Neural cell (in vitro differentiated cells): Measurements from ENCODE around the gene STX16. TPM values are rescaled to one million over a fixed set of nuclear protein-coding genes. Genes with fewer than 3 reads are reported as not detected.

Experiments used
- H2AFZ ChIP-seq: fragments of 200-600, 300-800 bp; sonication (generic), shearing (Covaris generic); 2 replicates; pipeline ENCODE4 v1.6.0; 2014; ENCODE audit warnings: low read depth, mild to moderate bottlenecking, antibody characterized with exemption, low read length, moderate library complexity
- H3F3A ChIP-seq: fragments of 200-600 bp; shearing (Covaris generic); 2 replicates; pipeline ENCODE4 v1.6.1; 2016; ENCODE audit warnings: mild to moderate bottlenecking, moderate library complexity, mixed read lengths, antibody characterized with exemption, low read length; ENCODE audit not compliant: insufficient read depth, poor library complexity, severe bottlenecking
- H3K27ac ChIP-seq: fragments of 200-600, 300-800 bp; sonication (generic), shearing (Covaris generic); 2 replicates; pipeline ENCODE4 v1.5.1; 2014; ENCODE audit warnings: mild to moderate bottlenecking, low read length, moderate library complexity
- H3K27me3 ChIP-seq: fragments of 300-800, 200-600 bp; sonication (generic), shearing (Covaris generic); 2 replicates; pipeline ENCODE4 v1.6.0; 2014; ENCODE audit warnings: mild to moderate bottlenecking, low read depth, low read length, moderate library complexity; ENCODE audit not compliant: insufficient read depth
- H3K36me3 ChIP-seq: fragments of 300-800, 200-600 bp; sonication (generic), shearing (Covaris generic); 2 replicates; pipeline ENCODE4 v1.5.1; 2014; ENCODE audit warnings: mild to moderate bottlenecking, antibody characterized with exemption, low read length, moderate library complexity; ENCODE audit not compliant: insufficient read depth
- H3K4me2 ChIP-seq: fragments of 300-800, 200-600 bp; sonication (generic), shearing (Covaris generic); 2 replicates; pipeline ENCODE4 v1.6.0; 2014; ENCODE audit warnings: mild to moderate bottlenecking, low read length
- H3K4me3 ChIP-seq: fragments of 300-800, 200-600 bp; sonication (generic), shearing (Covaris generic); 2 replicates; pipeline ENCODE4 v1.5.1; 2014; ENCODE audit warnings: mild to moderate bottlenecking, low read length, moderate library complexity
- H3K79me2 ChIP-seq: fragments of 200-600 bp; shearing (Covaris generic); replicated peaks from 2 replicates; pipeline ENCODE4 v1.6.0; 2014; ENCODE audit warnings: mild to moderate bottlenecking, low read length, moderate library complexity; ENCODE audit not compliant: insufficient read depth
- H3K9ac ChIP-seq: fragments of 300-800, 200-600 bp; sonication (generic), shearing (Covaris generic); 2 replicates; pipeline ENCODE4 v1.6.1; 2016; ENCODE audit warnings: mild to moderate bottlenecking, low read length, mixed read lengths
- H3K9me2 ChIP-seq: fragments of 200-600 bp; shearing (Covaris generic); 2 replicates; pipeline ENCODE4 v1.6.1; 2016; ENCODE audit warnings: mild to moderate bottlenecking, low read length, mixed read lengths; ENCODE audit not compliant: insufficient read depth
- H3K9me3 ChIP-seq: fragments of 200-600, 300-800 bp; sonication (generic), shearing (Covaris generic); 2 replicates; pipeline ENCODE4 v1.6.1; 2016; ENCODE audit warnings: mild to moderate bottlenecking, mixed run types, low read length, moderate library complexity, mixed read lengths
- H4K20me1 ChIP-seq: fragments of 200-600 bp; shearing (Covaris generic); 2 replicates; pipeline ENCODE4 v1.6.1; 2016; ENCODE audit warnings: mild to moderate bottlenecking, mixed run types; ENCODE audit not compliant: insufficient read depth
- CTCF ChIP-seq: fragments of 450-650 bp; IDR thresholded peaks from 2 replicates; pipeline ENCODE4 v1.5.1; 2014; ENCODE audit warnings: antibody characterized with exemption, mild to moderate bottlenecking, moderate library complexity; ENCODE audit not compliant: poor library complexity, severe bottlenecking
- EP300 ChIP-seq: fragments of 450-650 bp; conservative IDR thresholded peaks from 2 replicates; pipeline ENCODE4 v1.6.1; 2014; ENCODE audit warnings: antibody characterized with exemption, mild to moderate bottlenecking, moderate library complexity; ENCODE audit not compliant: poor library complexity, severe bottlenecking
- EZH2 ChIP-seq: fragments of 200-600, 300-800 bp; shearing (Covaris generic), sonication (generic); IDR thresholded peaks from 2 replicates; pipeline ENCODE4 v1.6.1; 2014; ENCODE audit warnings: antibody characterized with exemption, low read length, borderline replicate concordance, mild to moderate bottlenecking; ENCODE audit not compliant: insufficient read depth, poor library complexity, severe bottlenecking
- MXI1 ChIP-seq: fragments of 450-650 bp; conservative IDR thresholded peaks from 2 replicates; pipeline ENCODE4 v1.6.1; 2014; ENCODE audit warnings: antibody characterized with exemption, mild to moderate bottlenecking; ENCODE audit not compliant: poor library complexity, severe bottlenecking
- POLR2AphosphoS5 ChIP-seq: IDR thresholded peaks from 2 replicates; pipeline ENCODE4 v1.6.1; 2012
- RAD21 ChIP-seq: fragments of 450-650 bp; conservative IDR thresholded peaks from 2 replicates; pipeline ENCODE4 v1.6.1; 2014; ENCODE audit warnings: antibody characterized with exemption, mild to moderate bottlenecking, moderate library complexity
- REST ChIP-seq: IDR thresholded peaks from 2 replicates; pipeline ENCODE4 v1.6.1; 2012; ENCODE audit warnings: borderline replicate concordance
- SMC3 ChIP-seq: fragments of 450-650 bp; conservative IDR thresholded peaks from 2 replicates; pipeline ENCODE4 v1.6.1; 2014; ENCODE audit warnings: antibody characterized with exemption, mild to moderate bottlenecking, moderate library complexity; ENCODE audit not compliant: poor library complexity
- TAF1 ChIP-seq: IDR thresholded peaks from 2 replicates; pipeline ENCODE4 v1.6.1; 2012; ENCODE audit warnings: low read depth
- polyA plus RNA-seq: library from polyadenylated mRNA; depleted of rRNA; stranded (reverse); fragments of >200 nt; gene quantifications from 2 replicates; pipeline ENCODE4 v1.2.3, GENCODE V29; 2014

The STX16 gene
- polyA plus RNA-seq, 1 donor from 2014 or later, result 120 TPM

- Histone ChIP-seq H2AFZ (no peak overlapping the region), H3K79me2 (no peaks in the 10 kb centered on the region), H3K9me2 (no peaks in the 10 kb centered on the region), H4K20me1 (no peaks in the 10 kb centered on the region), H3K36me3 (no peaks in the 10 kb centered on the region), H3K27me3 (no peaks in the 10 kb centered on the region), H3K4me2 (no peak overlapping the region), H3K9ac (no peak overlapping the region), H3F3A (no peaks in the 10 kb centered on the region), H3K9me3 (no peaks in the 10 kb centered on the region), H3K4me3 (no peak overlapping the region), H3K27ac (no peak overlapping the region)
- TF ChIP-seq REST, result no peak
- no peak for TF ChIP-seq MXI1
- no peak for TF ChIP-seq EP300
- TF ChIP-seq RAD21, result no peak
- TF ChIP-seq CTCF, result no peak
- TF ChIP-seq EZH2, result no peak
- no peak for TF ChIP-seq TAF1
- TF ChIP-seq SMC3, result no peak
- no peak for TF ChIP-seq POLR2AphosphoS5
Measured at GRCh38 chr20:58714340-58714922, 63.3 kb downstream of the STX16 start.

- Histone ChIP-seq H3K79me2 (no peaks in the 10 kb centered on the region), H3K9me2 (no peaks in the 10 kb centered on the region), H3K27ac (no peak overlapping the region), H4K20me1 (no peaks in the 10 kb centered on the region), H3K9me3 (no peaks in the 10 kb centered on the region), H3K36me3 (no peaks in the 10 kb centered on the region), H3F3A (no peaks in the 10 kb centered on the region), H3K9ac (no peak overlapping the region), H3K27me3 (no peaks in the 10 kb centered on the region), H2AFZ (no peak overlapping the region), H3K4me2 (no peak overlapping the region), H3K4me3 (no peak overlapping the region)
- TF ChIP-seq REST (no peak), POLR2AphosphoS5 (no peak)
Measured at GRCh38 chr20:58714923-58715351, 63.9 kb downstream of the STX16 start.
